Measurements from ENCODE around the gene LRCH3. TPM values are rescaled to one million over a fixed set of nuclear protein-coding genes. Genes with fewer than 3 reads are reported as not detected.

The LRCH3 gene
- total and polyA plus RNA-seq, 7 experiments from 2014 or later, result 13.5 to 75.5 (median 58.8) TPM

DNA sequence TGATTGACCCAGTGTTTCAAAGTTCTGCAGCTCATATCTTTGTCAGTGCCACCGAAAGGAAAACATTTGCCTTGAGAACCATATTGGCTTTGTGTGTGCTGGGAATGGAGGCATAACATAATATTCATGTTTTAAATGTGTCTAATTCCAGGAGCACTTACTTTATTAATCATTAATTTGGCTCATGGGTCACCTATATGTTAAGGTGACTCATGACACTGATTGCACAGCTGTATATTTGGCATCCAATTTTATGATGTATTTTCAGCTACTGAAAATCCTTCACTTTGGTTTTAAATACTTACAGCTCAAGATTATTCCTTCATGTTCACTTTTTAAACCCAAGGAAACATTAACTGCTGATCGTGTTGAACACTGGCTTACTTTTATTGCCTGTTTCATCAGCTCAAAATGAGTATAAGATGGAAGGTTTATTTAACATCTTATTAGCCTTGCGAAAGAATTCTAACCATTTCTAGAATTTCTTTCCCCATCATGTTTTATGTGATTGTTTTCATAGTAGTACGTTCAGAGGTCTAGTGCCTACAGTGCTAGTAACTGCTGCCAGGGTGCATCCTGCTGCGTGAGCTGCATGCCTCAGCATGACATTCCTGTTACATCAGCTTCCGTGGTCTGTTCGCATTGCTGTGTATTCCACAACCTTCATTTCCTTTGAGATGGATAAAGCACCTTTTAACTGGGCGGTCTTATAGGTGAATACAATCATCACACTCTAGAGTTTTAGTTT, 63.7 kb downstream of the LRCH3 start:
- no peak for ATAC-seq
- Mint-ChIP-seq H3K9me3 (peaks cover 0 to 3% (median 0%) of the 10 kb centered on the region in 11 donors), H3K36me3 (peaks cover 21 to 67% (median 45%) of the 10 kb centered on the region in 5 donors), H3K27ac (no peak overlapping the region), H3K4me1 (peaks cover 0 to 8% (median 4%) of the 10 kb centered on the region in 7 donors), H3K4me3 (no peak overlapping the region), H3K27me3 (no peaks in the 10 kb centered on the region)
- H3K27me3 ChIP-seq (ENCODE audit: control insufficient read depth in 2 of 2, insufficient read depth in 2 of 2, low read length in 2 of 2), result no peaks in the 10 kb centered on the region
- H3K4me3 ChIP-seq (ENCODE audit: low read length), result no peak overlapping the region
- no peaks in the 10 kb centered on the region for H3K9me3 ChIP-seq (ENCODE audit: control insufficient read depth in 2 of 3, low read length in 3 of 3)
- no peak overlapping the region for H3K27ac ChIP-seq (ENCODE audit: low read depth, low read length)
- no peaks in the 10 kb centered on the region for H3K4me1 ChIP-seq (ENCODE audit: control insufficient read depth in 2 of 2, insufficient read depth in 2 of 2, low read length in 2 of 2)
- POLR2A ChIA-PET, result no interaction called here
- CTCF ChIA-PET, result no interaction called here
- intact Hi-C loops (cut with micrococcal nuclease), result no loop called here
- no peak for DNase-seq
- H3K36me3 ChIP-seq (ENCODE audit: control insufficient read depth in 2 of 3, insufficient read depth in 3 of 3, low read length in 3 of 3), result peaks cover 11 to 39% (median 18%) of the 10 kb centered on the region in 3 experiments

DNA sequence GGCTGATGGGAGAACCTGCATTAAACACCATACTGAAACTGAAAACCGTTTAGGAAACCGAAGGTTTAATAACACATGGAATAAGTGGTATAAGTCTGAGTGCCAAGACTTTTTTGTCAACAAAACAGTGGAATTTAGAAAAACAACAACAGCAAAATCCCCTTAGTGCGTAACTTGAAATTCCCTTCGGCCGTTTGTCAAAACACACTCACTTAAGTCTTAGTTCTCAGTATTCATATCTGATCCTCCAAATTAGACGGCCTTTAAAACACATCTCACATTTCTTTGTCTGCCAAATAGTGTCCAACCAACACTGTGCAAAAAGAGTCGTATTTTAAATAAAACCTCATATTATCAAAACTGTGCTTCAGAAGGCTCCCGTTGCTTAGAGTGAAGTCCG, 64.5 kb downstream of the LRCH3 start:
- intact Hi-C loops (cut with micrococcal nuclease), result no loop called here
- Mint-ChIP-seq H3K9me3 (peaks cover 0 to 3% (median 0%) of the 10 kb centered on the region in 11 donors), H3K27me3 (no peaks in the 10 kb centered on the region)

DNA sequence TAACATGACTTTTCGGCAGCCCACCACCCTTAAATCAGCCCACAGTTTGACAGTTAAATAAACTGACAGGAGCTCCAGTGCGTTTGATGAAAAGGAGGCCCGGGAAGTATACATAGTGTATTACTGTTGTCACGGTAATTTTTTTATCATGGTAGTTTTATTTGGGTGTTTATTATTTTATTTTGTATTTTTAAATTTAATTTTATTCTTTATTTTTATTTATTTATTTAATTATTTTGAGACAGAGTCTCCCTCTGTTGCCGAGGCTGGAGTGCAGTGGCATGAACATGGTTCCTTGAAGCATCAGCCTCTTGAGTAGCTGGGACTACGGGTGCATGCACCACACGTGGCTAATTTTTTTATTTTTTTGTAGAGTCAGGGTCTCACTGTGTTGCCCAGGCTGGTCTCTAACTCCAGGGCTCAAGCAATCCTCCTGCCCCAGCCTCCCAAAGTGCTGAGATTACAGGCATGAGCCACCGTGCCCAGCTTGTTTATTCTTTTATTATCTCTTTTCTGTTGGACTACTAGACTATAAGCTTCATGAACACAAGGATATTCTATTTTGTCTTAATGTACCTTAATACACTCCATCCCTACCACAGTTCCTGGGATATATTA, 65.3 kb downstream of the LRCH3 start:
- H3K4me3 ChIP-seq (ENCODE audit: low read length), result no peak overlapping the region
- no peaks in the 10 kb centered on the region for H3K27me3 Mint-ChIP-seq
- H3K9me3 Mint-ChIP-seq, result peaks cover 0 to 3% (median 0%) of the 10 kb centered on the region in 11 donors
- peaks cover 11 to 38% (median 18%) of the 10 kb centered on the region in 3 experiments for H3K36me3 ChIP-seq (ENCODE audit: control insufficient read depth in 2 of 3, insufficient read depth in 3 of 3, low read length in 3 of 3)
- no peaks in the 10 kb centered on the region for H3K9me3 ChIP-seq (ENCODE audit: control insufficient read depth in 2 of 3, low read length in 3 of 3)
- ChIA-PET CTCF (no interaction called here), POLR2A (interaction anchor here (1.1 kb wide), 1 partner anchor 67 kb away, joined by 3 read pairs; no protein-coding TSS in a partner anchor)
- H3K27me3 ChIP-seq (ENCODE audit: control insufficient read depth in 2 of 2, insufficient read depth in 2 of 2, low read length in 2 of 2), result no peaks in the 10 kb centered on the region
- no peaks in the 10 kb centered on the region for H3K4me1 ChIP-seq (ENCODE audit: control insufficient read depth in 2 of 2, insufficient read depth in 2 of 2, low read length in 2 of 2)
- intact Hi-C loops (cut with micrococcal nuclease), result no loop called here
- H3K4me3 Mint-ChIP-seq, result no peak overlapping the region
- no peak overlapping the region for H3K27ac Mint-ChIP-seq
- peaks cover 0 to 4% (median 3%) of the 10 kb centered on the region in 7 donors for H3K4me1 Mint-ChIP-seq
- no peak overlapping the region for H3K27ac ChIP-seq (ENCODE audit: low read depth, low read length)
- H3K36me3 Mint-ChIP-seq, result peaks cover 15 to 56% (median 43%) of the 10 kb centered on the region in 5 donors
- ATAC-seq, result no peak
- DNase-seq, result no peak

More for the DNA sequence above, 64.5 kb downstream of the LRCH3 start:
- Histone ChIP-seq H3K27ac (ENCODE audit: low read depth, low read length) (no peak overlapping the region), H3K9me3 (ENCODE audit: control insufficient read depth in 2 of 3, low read length in 3 of 3) (no peaks in the 10 kb centered on the region), H3K36me3 (ENCODE audit: control insufficient read depth in 2 of 3, insufficient read depth in 3 of 3, low read length in 3 of 3) (peaks cover 11 to 42% (median 18%) of the 10 kb centered on the region in 3 experiments), H3K4me1 (ENCODE audit: control insufficient read depth in 2 of 2, insufficient read depth in 2 of 2, low read length in 2 of 2) (no peaks in the 10 kb centered on the region), H3K27me3 (ENCODE audit: control insufficient read depth in 2 of 2, insufficient read depth in 2 of 2, low read length in 2 of 2) (no peaks in the 10 kb centered on the region), H3K4me3 (ENCODE audit: low read length) (no peak overlapping the region)
- ATAC-seq (no peak), DNase-seq (no peak)
- peaks cover 0 to 6% (median 3%) of the 10 kb centered on the region in 7 donors for H3K4me1 Mint-ChIP-seq
- no peak overlapping the region for H3K27ac Mint-ChIP-seq
- no peak overlapping the region for H3K4me3 Mint-ChIP-seq
- H3K36me3 Mint-ChIP-seq, result peaks cover 19 to 63% (median 42%) of the 10 kb centered on the region in 5 donors
- CTCF ChIA-PET, result no interaction called here
- POLR2A ChIA-PET, result interaction anchor here (1.1 kb wide), 1 partner anchor 66 kb away, joined by 3 read pairs; no protein-coding TSS in a partner anchor

DNA sequence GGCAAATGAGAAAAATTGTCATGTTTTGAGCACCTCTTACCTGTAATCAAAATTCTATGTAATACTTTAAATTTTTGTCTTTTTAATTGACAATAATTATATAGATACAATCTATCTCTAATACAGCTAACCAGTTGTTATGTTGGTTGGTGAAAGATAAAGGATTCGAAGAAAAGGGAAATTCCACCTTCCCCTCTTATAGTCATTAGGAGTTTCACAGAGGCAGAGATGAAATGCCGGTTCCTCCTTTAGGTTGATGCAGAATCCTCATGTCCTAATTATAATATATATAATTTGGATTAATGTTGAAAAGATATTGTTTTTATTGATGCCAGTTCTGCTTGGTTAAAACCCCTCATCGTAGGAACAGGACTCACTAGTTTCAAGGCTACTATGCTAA, 67.1 kb downstream of the LRCH3 start:
- Mint-ChIP-seq H3K4me1 (peaks cover 0 to 4% (median 3%) of the 10 kb centered on the region in 7 donors), H3K9me3 (peaks cover 0 to 3% (median 0%) of the 10 kb centered on the region in 11 donors), H3K4me3 (no peak overlapping the region), H3K36me3 (peaks cover 9 to 53% (median 37%) of the 10 kb centered on the region in 5 donors), H3K27me3 (no peaks in the 10 kb centered on the region), H3K27ac (no peak overlapping the region)
- no peak overlapping the region for H3K27ac ChIP-seq (ENCODE audit: low read depth, low read length)
- H3K9me3 ChIP-seq (ENCODE audit: control insufficient read depth in 2 of 3, low read length in 3 of 3), result no peaks in the 10 kb centered on the region
- ATAC-seq, result no peak
- ChIA-PET POLR2A (interaction anchor here (0.6 kb wide), 1 partner anchor 22 kb away, joined by 5 read pairs; no protein-coding TSS in a partner anchor), CTCF (no interaction called here)
- H3K4me3 ChIP-seq (ENCODE audit: low read length), result no peak overlapping the region
- H3K36me3 ChIP-seq (ENCODE audit: control insufficient read depth in 2 of 3, insufficient read depth in 3 of 3, low read length in 3 of 3), result peaks cover 7 to 33% (median 18%) of the 10 kb centered on the region in 3 experiments
- intact Hi-C loops (cut with micrococcal nuclease), result no loop called here
- DNase-seq, result no peak
- no peaks in the 10 kb centered on the region for H3K4me1 ChIP-seq (ENCODE audit: control insufficient read depth in 2 of 2, insufficient read depth in 2 of 2, low read length in 2 of 2)
- no peaks in the 10 kb centered on the region for H3K27me3 ChIP-seq (ENCODE audit: control insufficient read depth in 2 of 2, insufficient read depth in 2 of 2, low read length in 2 of 2)

DNA sequence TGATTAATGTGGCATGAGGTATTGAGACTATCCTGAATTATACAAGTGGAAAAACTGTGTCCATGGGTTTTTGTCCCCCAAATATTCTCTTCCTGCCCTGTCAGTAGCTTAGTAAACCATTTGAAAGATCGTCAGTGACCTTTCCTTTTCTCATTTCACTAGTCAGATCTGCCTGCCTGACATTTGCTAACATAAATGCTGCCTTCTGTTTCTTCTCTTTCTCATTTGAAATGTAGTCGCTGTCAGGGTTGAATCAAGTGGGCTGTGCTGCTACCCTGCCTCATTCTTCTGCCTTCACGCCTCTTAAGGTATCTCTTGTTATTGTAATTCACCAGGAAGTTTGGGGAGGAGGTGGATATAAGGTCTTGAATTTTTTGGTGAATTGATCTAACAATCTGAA, 67.5 kb downstream of the LRCH3 start:
- POLR2A ChIA-PET, result no interaction called here
- Histone ChIP-seq H3K27ac (ENCODE audit: low read depth, low read length) (no peak overlapping the region), H3K9me3 (ENCODE audit: control insufficient read depth in 2 of 3, low read length in 3 of 3) (no peaks in the 10 kb centered on the region), H3K4me1 (ENCODE audit: control insufficient read depth in 2 of 2, insufficient read depth in 2 of 2, low read length in 2 of 2) (no peaks in the 10 kb centered on the region), H3K36me3 (ENCODE audit: control insufficient read depth in 2 of 3, insufficient read depth in 3 of 3, low read length in 3 of 3) (peaks cover 7 to 33% (median 18%) of the 10 kb centered on the region in 3 experiments), H3K4me3 (ENCODE audit: low read length) (no peak overlapping the region), H3K27me3 (ENCODE audit: control insufficient read depth in 2 of 2, insufficient read depth in 2 of 2, low read length in 2 of 2) (no peaks in the 10 kb centered on the region)
- H3K9me3 Mint-ChIP-seq, result peaks cover 0 to 3% (median 0%) of the 10 kb centered on the region in 11 donors
- DNase-seq (no peak), ATAC-seq (no peak)
- H3K27me3 Mint-ChIP-seq, result no peaks in the 10 kb centered on the region
- intact Hi-C loops (cut with micrococcal nuclease), result no loop called here
- CTCF ChIA-PET, result no interaction called here
- H3K27ac Mint-ChIP-seq, result peak overlapping the region in 2 of 9 donors; percentile 21 to 71
- H3K4me1 Mint-ChIP-seq, result peaks cover 0 to 4% (median 3%) of the 10 kb centered on the region in 7 donors
- peaks cover 9 to 49% (median 37%) of the 10 kb centered on the region in 5 donors for H3K36me3 Mint-ChIP-seq
- no peak overlapping the region for H3K4me3 Mint-ChIP-seq

DNA sequence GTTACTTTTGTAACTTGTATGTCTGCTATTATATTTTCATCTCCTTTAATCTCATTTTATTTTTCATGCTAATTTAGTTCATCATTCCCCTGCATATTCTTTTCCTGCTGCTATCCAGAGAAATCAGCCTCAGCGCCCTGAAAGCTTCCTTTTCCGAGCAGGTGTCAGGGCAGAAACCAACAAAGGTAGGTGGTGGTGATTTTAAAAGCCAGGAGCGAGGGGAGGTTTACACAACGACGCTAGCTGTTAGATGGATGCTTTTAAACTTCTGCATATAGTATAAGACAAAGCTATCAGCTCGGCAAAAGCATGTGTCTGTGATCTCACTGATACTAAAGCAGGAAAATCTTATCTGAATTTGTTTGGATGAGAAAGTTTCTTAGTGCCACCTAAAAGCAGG, 75.0 kb downstream of the LRCH3 start:
- intact Hi-C loops (cut with micrococcal nuclease), result no loop called here
- Histone ChIP-seq H3K36me3 (ENCODE audit: control insufficient read depth in 2 of 3, insufficient read depth in 3 of 3, low read length in 3 of 3) (peaks cover 0 to 16% (median 8%) of the 10 kb centered on the region in 3 experiments), H3K4me1 (ENCODE audit: control insufficient read depth in 2 of 2, insufficient read depth in 2 of 2, low read length in 2 of 2) (peaks cover 6 to 8% of the 10 kb centered on the region in 2 donors), H3K27me3 (ENCODE audit: control insufficient read depth in 2 of 2, insufficient read depth in 2 of 2, low read length in 2 of 2) (no peaks in the 10 kb centered on the region), H3K4me3 (ENCODE audit: low read length) (no peak overlapping the region), H3K9me3 (ENCODE audit: control insufficient read depth in 2 of 3, low read length in 3 of 3) (no peaks in the 10 kb centered on the region), H3K27ac (ENCODE audit: low read depth, low read length) (no peak overlapping the region)
- Mint-ChIP-seq H3K27ac (no peak overlapping the region), H3K4me1 (peaks cover 4 to 14% (median 11%) of the 10 kb centered on the region in 7 donors), H3K27me3 (no peaks in the 10 kb centered on the region), H3K4me3 (no peak overlapping the region), H3K9me3 (peaks cover 0 to 2% (median 0%) of the 10 kb centered on the region in 11 donors), H3K36me3 (peaks cover under 1 to 34% (median 14%) of the 10 kb centered on the region in 5 donors)
- no peak for ATAC-seq
- POLR2A ChIA-PET, result no interaction called here
- no peak for DNase-seq
- CTCF ChIA-PET, result no interaction called here

Data from naive thymus-derived CD4-positive, alpha-beta T cell (primary cell).